HG02973 (cell line): ENCODE results near the gene PNRC1.
A peak's percentile ranks its signal among the peaks of the same experiment; 100 is the strongest.
"Not testable (repeated sequence)": the region's sequence is repeated elsewhere in the genome, so short reads cannot be mapped to it uniquely, and the experiment has no call there.

Experiments used
- ATAC-seq: cut with Tn5 transposase; IDR thresholded peaks from one replicate; pipeline ENCODE4 v1.9.1; 2021; ENCODE audit warnings: moderate library complexity; ENCODE audit not compliant: unreplicated experiment

Gene PNRC1

GRCh38 chr6:89080281-89081128 lies at the start of gene PNRC1:
Gene PNRC1 (plus strand): TSS chr6:89080751. CDS start chr6:89080895, 144 bp downstream.
- peak; percentile 68 for ATAC-seq

GRCh38 chr6:89032599-89032998 lies 48.0 kb upstream of the PNRC1 start:
- no peak for ATAC-seq

GRCh38 chr6:89033461-89033860 lies 47.1 kb upstream of the PNRC1 start:
- ATAC-seq: no peak

- not testable (repeated sequence) for ATAC-seq
These were observed 46.4 kb upstream of the PNRC1 start for GRCh38 chr6:89034116-89034515.

- ATAC-seq: no peak
These were observed 45.8 kb upstream of the PNRC1 start for GRCh38 chr6:89034586-89035251.

- ATAC-seq: no peak
These were observed 45.1 kb upstream of the PNRC1 start for GRCh38 chr6:89035252-89036101.

GRCh38 chr6:89037141-89037900 lies 43.2 kb upstream of the PNRC1 start:
- no peak for ATAC-seq

DNA sequence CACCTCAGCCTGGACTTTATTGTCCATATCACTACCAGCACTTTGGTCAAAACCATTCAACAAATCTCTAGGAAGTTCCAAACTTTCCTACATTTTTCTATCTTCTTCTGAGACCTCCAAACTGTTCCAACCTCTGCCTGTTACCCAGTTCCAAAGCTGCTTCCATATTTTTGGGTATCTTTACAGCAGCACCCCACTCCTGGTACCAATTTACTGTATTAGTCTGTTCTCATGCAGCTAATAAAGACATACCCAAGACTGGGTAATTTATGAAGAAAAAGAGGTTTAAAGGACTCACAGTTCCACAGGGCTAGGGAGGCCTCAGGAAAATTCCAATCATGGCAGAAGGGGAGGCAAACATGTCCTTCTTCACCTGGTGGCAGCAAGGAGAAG lies 42.7 kb upstream of the PNRC1 start:
- ATAC-seq: not testable (repeated sequence)

DNA sequence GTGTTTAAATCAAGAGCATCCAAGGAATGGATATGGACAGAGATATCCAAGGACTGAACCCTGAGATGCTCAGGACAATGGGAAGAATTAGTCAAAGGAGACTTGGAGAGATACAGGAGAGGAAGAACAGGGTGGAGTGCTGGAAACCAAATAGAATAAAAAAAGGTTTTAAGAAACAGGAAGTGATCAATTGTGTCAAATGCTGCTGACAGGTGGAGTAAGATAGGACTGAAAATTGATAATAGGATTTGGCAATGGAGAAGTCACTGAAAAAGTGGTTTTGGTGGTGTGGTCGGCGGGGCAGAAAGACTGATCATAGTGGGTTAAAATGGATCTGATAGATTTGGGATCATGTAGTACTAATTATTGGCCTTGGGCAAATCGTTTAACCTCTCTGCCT lies 37.9 kb upstream of the PNRC1 start:
- ATAC-seq: no peak

- no peak for ATAC-seq
These were observed 36.1 kb upstream of the PNRC1 start for GRCh38 chr6:89044328-89045010.

DNA sequence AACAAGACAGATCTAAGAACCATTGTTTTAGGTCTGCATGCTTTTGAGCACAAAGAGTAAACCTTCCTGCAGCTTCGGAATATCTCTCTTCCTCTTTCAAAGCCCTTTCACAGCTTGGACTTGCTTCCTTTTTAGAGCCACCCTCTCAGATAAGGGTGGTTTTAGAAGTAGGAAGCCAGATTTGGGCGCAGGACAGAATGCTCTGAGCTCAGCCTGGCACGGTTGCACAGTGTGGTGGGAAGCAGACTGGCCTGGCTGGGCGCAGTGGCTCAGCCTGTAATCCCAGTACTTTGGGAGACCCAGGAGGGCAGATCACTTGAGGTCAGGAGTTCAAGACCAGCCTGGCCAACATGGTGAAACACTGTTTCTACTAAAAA lies 35.6 kb upstream of the PNRC1 start:
- no peak for ATAC-seq

GRCh38 chr6:89045576-89045975 lies 35.0 kb upstream of the PNRC1 start:
- ATAC-seq: no peak

GRCh38 chr6:89047473-89047872 lies 33.1 kb upstream of the PNRC1 start:
- ATAC-seq: no peak

DNA sequence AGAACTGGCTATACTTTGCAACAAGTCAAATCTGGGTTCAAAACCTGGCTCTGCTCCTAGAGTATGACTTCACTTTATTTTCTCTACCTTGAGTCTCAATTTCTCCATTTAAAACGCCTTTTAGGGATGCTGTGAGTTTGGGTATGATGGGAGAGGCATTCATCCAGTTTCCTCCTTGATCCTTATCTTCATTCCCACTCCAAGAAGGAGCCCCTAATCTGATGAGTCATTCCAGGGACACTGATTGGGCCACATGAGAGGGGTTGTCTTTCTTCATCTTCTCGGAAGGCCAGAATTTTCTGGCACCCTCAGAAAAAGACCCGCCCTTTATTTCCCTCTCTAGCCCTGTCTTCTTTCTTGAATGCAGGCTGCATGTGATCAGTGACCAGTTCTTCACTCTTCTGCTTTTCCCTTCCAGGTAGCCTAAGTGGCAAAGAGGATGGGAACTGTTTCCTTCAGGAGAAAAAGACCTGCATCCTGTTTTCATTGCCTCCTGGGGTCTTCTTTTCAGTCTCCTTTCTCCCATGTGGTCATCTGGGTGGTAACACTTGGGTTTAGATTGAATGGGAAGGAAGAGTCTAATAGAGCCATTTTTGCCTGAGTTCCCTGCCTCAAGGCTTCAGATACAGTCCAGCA lies 32.1 kb upstream of the PNRC1 start:
- ATAC-seq: no peak

DNA sequence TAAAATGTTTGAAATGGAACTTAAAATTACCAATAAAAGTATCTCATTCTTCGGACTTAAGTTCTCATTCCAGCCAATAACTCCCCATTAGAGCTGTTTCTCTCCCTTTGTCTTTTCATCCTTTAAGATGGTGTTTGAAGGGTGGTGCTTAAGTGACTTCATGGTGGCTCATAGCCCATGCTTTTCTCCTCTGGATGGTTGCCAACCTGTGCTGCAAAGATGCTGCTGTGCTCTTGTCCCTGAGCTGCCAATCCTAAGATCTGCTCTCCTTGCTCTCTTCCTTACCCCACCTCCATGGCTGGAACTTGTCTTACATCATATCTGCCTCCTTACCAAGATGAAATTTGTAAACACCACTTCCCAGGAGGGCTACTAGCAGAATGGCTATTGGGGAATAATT lies 31.6 kb upstream of the PNRC1 start:
- no peak for ATAC-seq

DNA sequence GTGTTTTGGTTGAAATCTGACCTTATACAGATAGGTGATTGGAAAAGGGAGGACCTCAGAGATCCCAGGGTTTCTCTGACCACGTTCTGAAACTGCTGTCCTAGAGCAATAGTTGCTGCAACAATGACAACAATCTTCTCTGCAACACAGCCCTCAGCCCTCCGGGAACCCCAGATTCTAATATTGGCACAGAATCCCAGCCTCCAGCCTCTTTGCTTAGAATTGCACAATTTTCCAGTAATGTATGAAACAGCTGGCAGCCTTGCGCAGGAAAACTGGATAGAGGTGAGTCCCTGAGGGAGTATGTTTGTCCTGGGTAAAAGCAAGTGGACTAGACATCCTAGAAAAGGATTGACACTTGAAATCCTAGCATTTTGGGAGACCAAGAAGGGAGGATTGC lies 30.4 kb upstream of the PNRC1 start:
- no peak for ATAC-seq

DNA sequence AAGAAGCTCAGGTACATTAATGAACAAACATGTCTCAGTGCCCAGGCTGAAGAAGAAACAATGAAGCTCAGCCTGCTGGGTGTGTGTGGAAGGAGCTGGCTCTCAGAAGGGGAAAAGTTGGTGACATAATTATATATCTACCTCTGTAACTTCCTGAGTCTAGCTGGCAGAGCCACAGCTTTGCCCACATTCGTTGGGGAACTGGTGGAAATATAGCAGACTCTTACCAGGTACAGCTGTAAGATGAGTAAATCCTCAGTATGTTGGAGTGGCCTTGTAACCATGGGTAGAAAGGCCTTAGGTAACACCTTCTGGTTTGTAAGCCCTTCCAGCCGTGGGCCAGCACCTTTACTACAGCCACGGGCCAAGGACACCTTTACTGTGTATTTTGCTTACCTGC lies 29.9 kb upstream of the PNRC1 start:
- no peak for ATAC-seq

GRCh38 chr6:89051676-89052075 lies 28.9 kb upstream of the PNRC1 start:
- no peak for ATAC-seq

DNA sequence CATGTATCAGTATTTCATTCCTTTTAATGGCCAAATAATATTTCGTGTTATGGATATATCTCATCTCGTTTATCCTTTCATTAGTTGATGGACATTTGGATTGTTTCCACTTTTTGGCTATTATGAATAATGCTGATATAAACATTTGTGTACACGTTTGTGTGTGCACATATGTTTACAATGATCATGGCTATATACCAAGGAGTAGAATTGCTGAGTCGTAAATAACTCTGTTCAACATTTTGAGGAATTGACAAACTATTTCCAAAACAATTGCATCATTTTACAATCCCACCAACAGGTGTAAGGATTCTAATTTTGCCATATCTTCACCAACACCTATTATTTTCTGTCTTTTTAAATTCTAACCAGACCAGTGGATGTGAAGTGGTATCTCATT lies 26.3 kb upstream of the PNRC1 start:
- no peak for ATAC-seq

- ATAC-seq: no peak
These were observed 22.8 kb upstream of the PNRC1 start for GRCh38 chr6:89057759-89058158.
